Ramos (cell line): ENCODE results near the gene ATP5ME.

Experiments
- in situ Hi-C: fragments of 300-500 bp; cut with MboI; formaldehyde crosslinking; loops from one replicate; pipeline ENCODE4 v1.14.3; 2022; ENCODE audit warnings: low sequenced_read_pairs; ENCODE audit not compliant: unreplicated experiment

Gene ATP5ME

DNA sequence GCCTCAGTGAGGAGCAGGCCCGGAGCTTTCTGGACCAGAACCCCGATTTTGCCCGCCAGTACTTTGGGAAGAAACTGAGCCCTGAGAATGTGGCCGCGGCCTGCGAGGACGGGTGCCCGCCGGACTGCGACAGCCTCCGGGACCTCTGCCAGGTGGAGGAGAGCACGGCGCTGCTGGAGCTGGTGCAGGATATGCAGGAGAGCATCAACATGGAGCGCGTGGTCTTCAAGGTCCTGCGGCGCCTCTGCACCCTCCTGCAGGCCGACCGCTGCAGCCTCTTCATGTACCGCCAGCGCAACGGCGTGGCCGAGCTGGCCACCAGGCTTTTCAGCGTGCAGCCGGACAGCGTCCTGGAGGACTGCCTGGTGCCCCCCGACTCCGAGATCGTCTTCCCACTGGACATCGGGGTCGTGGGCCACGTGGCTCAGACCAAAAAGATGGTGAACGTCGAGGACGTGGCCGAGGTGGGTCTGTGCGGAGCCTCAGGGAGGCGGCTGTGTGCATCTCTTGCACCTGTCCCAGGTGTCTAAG, 48.4 kb downstream of the ATP5ME start:
- in situ Hi-C loops = no loop called here

DNA sequence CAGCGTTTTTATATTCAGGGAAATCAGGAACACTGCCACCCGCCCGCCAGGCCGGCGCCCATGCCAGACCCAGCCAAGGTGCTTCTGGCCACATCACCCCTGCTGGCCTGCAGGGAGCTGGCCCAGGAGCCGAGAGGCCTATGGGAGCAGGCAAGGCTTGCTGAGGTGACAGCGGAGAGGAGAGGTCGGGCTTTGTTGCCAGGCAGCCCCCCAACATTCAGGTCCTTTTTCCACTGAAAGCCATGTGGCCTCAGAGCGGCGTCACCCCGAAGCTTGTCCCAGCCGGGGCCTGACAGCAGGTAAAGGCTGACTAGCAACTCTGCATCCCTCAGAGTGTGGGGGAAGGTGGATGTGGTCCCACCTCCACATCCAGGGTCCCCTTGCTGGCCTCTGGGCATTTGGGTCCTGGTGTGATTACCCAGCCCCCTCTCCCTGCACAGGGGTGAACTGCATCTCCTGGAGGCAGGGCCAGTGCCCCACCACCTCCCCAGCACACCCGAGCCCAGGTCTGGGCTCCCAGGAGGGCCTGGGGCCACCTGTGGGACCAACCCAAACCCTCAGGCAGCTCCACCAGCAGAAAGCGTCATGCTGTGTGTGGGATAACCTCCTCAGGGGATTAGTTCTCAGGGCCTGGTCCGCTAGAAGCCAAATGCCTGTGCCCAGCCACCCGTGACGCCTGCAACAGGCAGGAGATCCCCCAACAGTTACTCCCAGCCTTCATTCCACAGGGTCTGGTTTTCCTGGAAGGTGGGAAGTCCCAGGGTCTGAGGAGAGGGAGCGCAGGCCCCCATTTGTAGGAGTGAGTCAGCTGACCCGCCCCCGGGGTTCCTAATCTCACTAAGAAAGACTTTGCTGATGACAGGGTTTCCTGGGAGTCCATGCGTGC, 49.1 kb downstream of the ATP5ME start, which contains the start of gene PDE6B:
PDE6B (plus strand) TSS at position 869 of the 886 bp plus-strand sequence. CDS start 54 bp downstream, outside the sequence.
- in situ Hi-C loops = no loop called here

DNA sequence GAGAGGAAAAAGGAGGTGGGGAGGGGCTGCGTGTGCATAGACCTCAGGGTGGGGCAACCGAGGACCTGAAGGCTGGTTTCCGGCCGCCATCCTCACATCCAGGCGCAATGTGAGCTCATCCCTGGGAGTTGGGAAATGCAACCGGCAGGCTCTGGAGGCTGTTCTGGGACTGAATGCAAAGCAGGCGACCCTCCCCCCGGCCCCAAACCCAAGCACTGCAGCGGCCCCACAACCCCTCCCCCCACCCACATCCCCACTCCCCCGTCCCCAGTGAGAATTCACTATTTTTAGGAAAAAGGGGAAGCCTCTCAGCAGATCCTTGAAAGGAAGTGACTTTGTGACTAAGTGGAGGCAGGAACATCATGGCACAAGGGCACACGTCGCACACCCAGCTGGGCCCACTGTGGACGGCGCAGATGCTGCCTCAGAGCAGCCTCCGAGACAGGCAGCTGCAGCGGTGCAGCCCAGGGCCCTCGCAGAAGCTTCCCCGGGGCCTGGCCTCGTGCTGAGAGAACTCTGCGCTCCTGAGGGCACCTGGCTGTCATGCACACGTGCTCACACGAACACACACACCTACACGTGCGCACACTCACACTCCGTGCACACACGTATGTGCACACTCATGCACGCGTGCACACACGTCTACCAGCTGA, 50.0 kb downstream of the ATP5ME start:
- in situ Hi-C loops = no loop called here

DNA sequence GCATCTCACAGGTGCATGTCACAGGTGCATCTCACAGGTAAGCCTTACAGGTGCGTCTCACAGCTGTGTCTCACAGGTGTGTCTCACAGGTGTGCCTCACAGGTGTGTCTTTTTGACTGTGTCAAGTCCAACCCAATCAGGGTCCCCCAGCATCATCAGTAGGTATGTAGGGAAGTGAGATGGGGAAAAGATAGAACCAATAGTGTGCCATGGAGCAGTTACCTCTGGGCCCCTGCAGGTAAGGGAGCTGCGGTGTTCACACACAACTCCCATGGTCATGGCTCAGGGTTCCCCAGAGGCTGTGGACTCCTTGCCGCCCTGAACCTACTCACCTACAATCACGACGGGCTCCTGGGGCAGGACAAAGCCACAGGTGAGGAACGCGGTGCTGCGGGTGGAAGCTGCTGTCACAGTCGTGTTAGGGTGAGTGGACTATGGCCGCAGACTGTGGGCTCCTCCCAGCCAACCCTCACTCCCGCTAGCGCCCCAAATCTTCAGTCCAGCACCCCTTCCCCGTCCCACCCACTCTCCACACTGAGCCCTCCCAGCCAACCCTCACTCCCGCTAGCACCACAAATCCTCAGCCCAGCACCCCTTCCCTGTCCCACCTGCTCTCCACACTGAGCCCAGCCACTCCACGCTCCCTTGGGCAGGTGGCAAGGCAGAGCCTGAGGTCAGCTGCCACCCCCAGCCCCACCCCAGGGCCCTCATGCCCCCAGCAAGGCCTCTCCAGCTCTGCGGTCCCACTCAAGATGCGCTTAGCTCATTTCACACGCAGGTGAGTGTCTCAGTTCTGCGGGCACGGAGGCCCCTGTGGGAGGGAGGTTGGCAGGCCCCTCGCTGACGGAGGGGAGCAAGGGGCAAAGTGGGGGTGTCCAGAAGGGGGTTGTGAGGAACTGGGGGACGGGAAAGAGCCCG, 50.8 kb downstream of the ATP5ME start:
- in situ Hi-C loops = no loop called here
